ENCODE data around the gene MDGA2.
"Not testable (repeated sequence)": the region's sequence is repeated elsewhere in the genome, so short reads cannot be mapped to it uniquely, and the experiment has no call there.

MDGA2 gene

DNA sequence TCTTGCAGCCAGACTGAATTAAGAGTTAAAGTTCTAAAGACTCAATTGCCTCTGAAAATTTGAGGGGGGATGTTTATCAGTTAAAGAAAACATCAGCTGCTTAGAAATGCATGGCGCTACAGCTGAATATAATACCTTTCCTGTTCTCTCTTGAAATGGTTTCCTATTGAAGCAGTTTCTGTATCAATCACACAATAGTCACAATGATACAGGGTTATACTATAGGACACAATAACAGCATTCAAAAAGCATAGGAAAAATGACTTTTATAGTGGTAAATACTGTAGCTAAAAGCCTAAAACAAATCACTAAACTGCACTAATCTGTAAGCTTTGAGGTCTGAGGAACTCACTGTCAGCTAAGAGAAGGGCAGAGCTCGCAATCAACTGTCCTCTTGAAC lies 15.2 kb downstream of the MDGA2 start:
- no peak overlapping the region for H3K27ac ChIP-seq
- no peak for TF ChIP-seq ZFX (IDR thresholded peaks at IDR 0.05; ENCODE audit: borderline replicate concordance)
- TF ChIP-seq, protein P1, sequence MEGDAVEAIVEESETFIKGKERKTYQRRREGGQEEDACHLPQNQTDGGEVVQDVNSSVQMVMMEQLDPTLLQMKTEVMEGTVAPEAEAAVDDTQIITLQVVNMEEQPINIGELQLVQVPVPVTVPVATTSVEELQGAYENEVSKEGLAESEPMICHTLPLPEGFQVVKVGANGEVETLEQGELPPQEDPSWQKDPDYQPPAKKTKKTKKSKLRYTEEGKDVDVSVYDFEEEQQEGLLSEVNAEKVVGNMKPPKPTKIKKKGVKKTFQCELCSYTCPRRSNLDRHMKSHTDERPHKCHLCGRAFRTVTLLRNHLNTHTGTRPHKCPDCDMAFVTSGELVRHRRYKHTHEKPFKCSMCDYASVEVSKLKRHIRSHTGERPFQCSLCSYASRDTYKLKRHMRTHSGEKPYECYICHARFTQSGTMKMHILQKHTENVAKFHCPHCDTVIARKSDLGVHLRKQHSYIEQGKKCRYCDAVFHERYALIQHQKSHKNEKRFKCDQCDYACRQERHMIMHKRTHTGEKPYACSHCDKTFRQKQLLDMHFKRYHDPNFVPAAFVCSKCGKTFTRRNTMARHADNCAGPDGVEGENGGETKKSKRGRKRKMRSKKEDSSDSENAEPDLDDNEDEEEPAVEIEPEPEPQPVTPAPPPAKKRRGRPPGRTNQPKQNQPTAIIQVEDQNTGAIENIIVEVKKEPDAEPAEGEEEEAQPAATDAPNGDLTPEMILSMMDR (IDR thresholded peaks at IDR 0.05): no peak

DNA sequence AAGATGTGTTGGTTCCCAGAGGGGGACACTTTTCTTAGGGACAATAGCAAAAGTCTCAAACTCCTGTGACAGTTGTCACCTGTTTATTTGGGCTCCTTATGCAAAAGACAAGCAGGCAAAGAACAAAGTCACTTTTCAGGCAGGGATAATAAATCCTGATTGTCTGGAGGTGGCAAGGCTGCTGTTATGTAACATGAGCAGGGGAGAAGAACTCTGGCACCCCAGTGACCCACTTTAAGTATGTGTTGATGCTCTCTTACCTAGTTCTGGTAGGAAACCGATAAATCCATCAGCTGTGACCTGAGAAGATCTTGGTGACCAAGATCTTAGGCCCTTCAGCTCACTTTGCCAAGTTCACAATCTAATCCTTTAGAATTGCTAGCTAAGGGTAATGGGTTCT lies 17.4 kb downstream of the MDGA2 start:
- TF ChIP-seq, protein P1 (IDR thresholded peaks at IDR 0.05): no peak
- no peak for TF ChIP-seq ZFX (IDR thresholded peaks at IDR 0.05; ENCODE audit: borderline replicate concordance)
- no peak overlapping the region for H3K27ac ChIP-seq

DNA sequence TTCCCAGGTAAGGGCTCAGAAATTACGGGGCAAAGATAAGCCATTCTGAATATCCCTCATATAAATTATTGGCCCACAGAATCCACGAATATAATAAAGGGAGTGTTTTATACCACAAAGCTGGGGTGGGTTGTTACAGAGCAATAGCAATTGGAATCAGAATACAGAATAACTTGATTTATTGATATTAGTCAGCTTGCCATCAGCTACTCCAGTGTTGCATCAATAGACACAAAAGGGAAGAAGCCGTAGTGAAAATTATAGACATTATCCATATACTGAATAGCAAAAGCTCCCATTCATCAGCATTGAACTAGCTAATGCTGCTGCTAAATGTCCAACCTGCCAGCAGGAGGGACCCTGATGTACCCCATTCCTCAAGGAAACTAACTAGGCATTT lies 18.3 kb downstream of the MDGA2 start:
- no peak for TF ChIP-seq ZFX (IDR thresholded peaks at IDR 0.05; ENCODE audit: borderline replicate concordance)
- TF ChIP-seq, protein P1 (IDR thresholded peaks at IDR 0.05): no peak
- no peak overlapping the region for H3K27ac ChIP-seq

DNA sequence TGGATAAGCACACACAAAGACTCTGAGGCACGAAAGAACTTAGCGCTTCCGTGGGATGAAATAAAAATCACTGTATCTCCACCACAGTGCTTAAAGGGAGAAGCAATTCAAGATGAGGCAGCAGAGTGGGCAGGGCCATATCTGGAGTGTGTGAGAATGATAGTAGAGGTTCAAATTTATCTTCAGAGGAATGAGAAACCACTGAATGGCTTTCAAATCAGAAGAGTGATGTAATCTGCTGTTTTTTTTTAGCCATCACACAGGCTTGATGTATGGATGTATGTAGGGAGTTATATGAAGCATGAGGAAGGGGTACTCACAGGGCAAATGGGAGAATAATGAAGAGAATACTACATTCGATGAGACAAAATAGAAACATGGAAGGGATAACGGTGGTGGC lies 24.1 kb downstream of the MDGA2 start:
- H3K27ac ChIP-seq: no peak overlapping the region
- TF ChIP-seq, protein P1 (IDR thresholded peaks at IDR 0.05): no peak
- TF ChIP-seq ZFX (IDR thresholded peaks at IDR 0.05; ENCODE audit: borderline replicate concordance): no peak

DNA sequence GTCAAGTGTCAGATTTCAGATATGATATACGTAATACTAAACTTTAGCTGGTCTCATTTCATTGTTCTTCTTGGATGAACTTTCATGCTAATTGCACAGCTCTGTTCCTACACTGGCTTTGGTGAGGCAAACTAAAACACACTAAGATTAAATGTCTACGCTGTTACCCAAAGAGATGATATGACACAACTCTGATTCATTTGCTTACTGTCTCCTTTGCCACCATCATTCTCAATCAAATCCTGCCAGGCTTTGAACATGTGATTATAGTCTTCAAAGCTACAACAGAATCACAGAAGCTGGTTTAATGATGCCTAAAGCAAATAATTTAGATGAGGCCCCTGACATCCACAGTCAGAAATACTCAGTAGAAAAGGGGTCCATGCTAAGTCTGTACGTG lies 37.7 kb downstream of the MDGA2 start:
- H3K27ac ChIP-seq: no peak overlapping the region
- TF ChIP-seq ZFX (IDR thresholded peaks at IDR 0.05; ENCODE audit: borderline replicate concordance): no peak
- TF ChIP-seq, protein P1 (IDR thresholded peaks at IDR 0.05): no peak

DNA sequence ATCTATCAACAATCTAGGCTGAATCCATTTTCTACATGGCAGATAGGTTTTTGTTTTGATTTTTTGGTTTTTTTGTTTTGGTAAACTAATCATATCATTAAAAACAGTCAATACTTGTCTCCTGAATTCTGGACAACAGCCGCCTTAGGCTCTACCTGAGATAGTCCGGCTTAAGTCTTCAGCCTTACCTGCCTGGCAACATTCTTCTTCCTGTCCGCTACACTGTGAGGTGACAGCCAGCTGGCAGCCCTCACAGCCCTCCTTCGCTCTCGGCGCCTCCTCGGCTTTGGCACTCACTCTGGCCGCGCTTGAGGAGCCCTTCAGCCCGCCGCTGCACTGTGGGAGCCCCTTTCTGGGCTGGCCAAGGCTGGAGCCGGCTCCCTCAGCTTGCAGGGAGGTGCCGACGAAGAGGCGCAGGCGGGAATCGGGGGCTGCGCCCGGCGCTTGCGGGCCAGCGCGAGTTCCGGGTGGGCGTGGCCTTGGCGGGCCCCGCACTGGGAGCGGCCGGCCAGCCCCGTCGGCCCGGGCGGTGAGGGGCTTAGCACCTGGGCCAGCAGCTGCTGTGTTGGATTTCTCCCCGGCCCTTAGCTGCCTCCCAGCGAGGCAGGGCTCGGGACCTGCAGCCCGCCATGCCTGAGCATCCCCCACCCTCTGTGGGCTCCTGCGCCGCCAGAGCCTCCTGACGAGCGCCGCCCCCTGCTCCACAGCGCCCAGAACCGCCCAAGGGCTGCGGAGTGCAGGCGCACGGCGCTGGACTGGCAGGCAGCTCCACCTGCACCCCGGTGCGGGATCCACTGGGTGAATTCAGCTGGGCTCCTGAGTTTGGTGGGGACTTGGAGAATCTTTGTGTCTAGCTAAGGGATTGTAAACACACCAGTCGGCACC lies 49.0 kb downstream of the MDGA2 start:
- peak overlapping the region; percentile 77 for H3K27ac ChIP-seq
- TF ChIP-seq, protein P1 (IDR thresholded peaks at IDR 0.05): peak; percentile 58
- TF ChIP-seq ZFX (IDR thresholded peaks at IDR 0.05; ENCODE audit: borderline replicate concordance): no peak

DNA sequence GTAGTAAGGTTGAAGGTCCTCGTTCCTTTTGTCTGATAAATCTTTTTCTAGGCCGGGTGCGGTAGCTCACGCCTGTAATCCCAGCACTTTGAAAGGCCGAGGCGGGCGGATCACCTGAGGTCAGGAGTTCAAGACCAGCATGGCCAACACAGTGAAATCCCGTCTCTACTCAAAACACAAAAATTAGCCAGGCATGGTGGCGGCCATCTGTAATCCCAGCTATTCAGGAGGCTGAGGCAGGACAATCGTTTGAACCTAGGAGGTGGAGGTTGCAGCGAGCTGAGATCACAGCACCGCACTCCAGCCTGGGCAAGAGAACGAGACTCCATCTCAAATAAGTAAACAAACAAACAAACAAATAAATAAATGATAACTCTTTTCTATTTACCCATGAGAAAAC lies 51.3 kb downstream of the MDGA2 start:
- H3K27ac ChIP-seq: not testable (repeated sequence)
